ENCODE measurements around the gene NBPF8.
"Not testable (repeated sequence)": the region's sequence is repeated elsewhere in the genome, so short reads cannot be mapped to it uniquely, and the experiment has no call there.

The NBPF8 gene

GRCh38 chr1:120449124-120449523 lies 34.3 kb downstream of the NBPF8 start:
- H4K91ac ChIP-seq (ENCODE audit: low read length); H3K9ac ChIP-seq (ENCODE audit: low read length); H3K4me3 ChIP-seq (ENCODE audit: insufficient read depth in 1 of 2, low read depth in 1 of 2, low read length in 2 of 2); H2BK5ac ChIP-seq (ENCODE audit: low read depth, low read length, poor library complexity, severe bottlenecking); DNase-seq; H3K4me2 ChIP-seq (ENCODE audit: low read length, poor library complexity, severe bottlenecking); H3K4ac ChIP-seq (ENCODE audit: low read depth in 1 of 2, low read length in 2 of 2); H3K36me3 ChIP-seq (ENCODE audit: control insufficient read depth in 1 of 2, insufficient read depth in 2 of 2, low read depth in 1 of 2, low read length in 2 of 2); H2BK120ac ChIP-seq (ENCODE audit: low read depth, low read length); H2AFZ ChIP-seq (ENCODE audit: low read depth, low read length); H3K9me3 ChIP-seq (ENCODE audit: control insufficient read depth, low read length); H3K79me1 ChIP-seq (replicated peaks; ENCODE audit: low read length, poor library complexity, severe bottlenecking); H3K27ac ChIP-seq (ENCODE audit: low read length, poor library complexity, severe bottlenecking); H3K14ac ChIP-seq (ENCODE audit: low read length in 2 of 2); H3K27me3 ChIP-seq (ENCODE audit: control insufficient read depth in 1 of 2, insufficient read depth in 1 of 2, low read length in 2 of 2); H4K8ac ChIP-seq (ENCODE audit: low read length); H2AK5ac ChIP-seq (ENCODE audit: low read length, severe bottlenecking); H2BK15ac ChIP-seq (ENCODE audit: low read depth, poor library complexity, severe bottlenecking); H3K18ac ChIP-seq (ENCODE audit: low read depth in 1 of 2, low read length in 2 of 2); H3K4me1 ChIP-seq (ENCODE audit: control insufficient read depth, insufficient read depth, low read depth, low read length); H3K23ac ChIP-seq (ENCODE audit: low read length in 2 of 2); H2BK12ac ChIP-seq (ENCODE audit: low read length in 2 of 2): not testable (repeated sequence)
- WGBS = no CpG with 5 or more reads among the region's 5 CpGs
